ENCODE results near the gene SUGCT. TPM values are rescaled to one million over a fixed set of nuclear protein-coding genes. Genes with fewer than 3 reads are reported as not detected.

The SUGCT gene
- total and polyA plus RNA-seq, 8 donors: 0.73 to 1.9 (median 1.2) TPM

GRCh38 chr7:40765639-40766038 lies 630.8 kb downstream of the SUGCT start:
- WGBS, 2 donors: 78 to 86% methylated on average over 3 of the region's 3 CpGs
- no peaks in the 10 kb centered on the region for H3K4me1 ChIP-seq
- DNase-seq: no peak
- H3K36me3 ChIP-seq: no peaks in the 10 kb centered on the region
- no peaks in the 10 kb centered on the region for H3K9me3 ChIP-seq
- H3K27me3 ChIP-seq: no peaks in the 10 kb centered on the region
- ATAC-seq: no peak
- no peak overlapping the region for H3K4me3 ChIP-seq
- intact Hi-C loops (cut with DNase I): no loop called here
- TF ChIP-seq CTCF (IDR thresholded peaks at IDR 0.05): no peak
- FAIRE-seq: no peak
- H3K27ac ChIP-seq: no peak overlapping the region

- no peaks in the 10 kb centered on the region for H3K4me1 ChIP-seq
- ATAC-seq: no peak
- H3K27me3 ChIP-seq: no peaks in the 10 kb centered on the region
- H3K36me3 ChIP-seq: no peaks in the 10 kb centered on the region
- FAIRE-seq: no peak
- no peak overlapping the region for H3K27ac ChIP-seq
- H3K4me3 ChIP-seq: no peak overlapping the region
- H3K9me3 ChIP-seq: no peaks in the 10 kb centered on the region
- intact Hi-C loops (cut with DNase I): no loop called here
- DNase-seq: no peak
- no peak for TF ChIP-seq CTCF (IDR thresholded peaks at IDR 0.05)
- WGBS, 2 donors: 84 to 94% methylated on average over 3 of the region's 3 CpGs
These were observed 637.3 kb downstream of the SUGCT start for GRCh38 chr7:40772096-40772495.

GRCh38 chr7:40773656-40774055 lies 638.9 kb downstream of the SUGCT start:
- H3K27me3 ChIP-seq: no peaks in the 10 kb centered on the region
- no peak overlapping the region for H3K4me3 ChIP-seq
- DNase-seq: no peak
- H3K36me3 ChIP-seq: no peaks in the 10 kb centered on the region
- no peak for TF ChIP-seq CTCF (IDR thresholded peaks at IDR 0.05)
- no peak for ATAC-seq
- H3K4me1 ChIP-seq: no peaks in the 10 kb centered on the region
- FAIRE-seq: no peak
- no peaks in the 10 kb centered on the region for H3K9me3 ChIP-seq
- H3K27ac ChIP-seq: no peak overlapping the region
- intact Hi-C loops (cut with DNase I): no loop called here
- 51 to 62% methylated on average over 3 of the region's 3 CpGs for WGBS, 2 donors

- Histone ChIP-seq H3K27ac (no peak overlapping the region), H3K4me1 (no peaks in the 10 kb centered on the region), H3K27me3 (no peaks in the 10 kb centered on the region), H3K36me3 (no peaks in the 10 kb centered on the region), H3K9me3 (no peaks in the 10 kb centered on the region), H3K4me3 (no peak overlapping the region)
- intact Hi-C loops (cut with DNase I): no loop called here
- DNase-seq (no peak), FAIRE-seq (no peak), ATAC-seq (no peak)
- WGBS, 2 donors: 85 to 93% methylated on average over 4 of the region's 4 CpGs
- no peak for TF ChIP-seq CTCF (IDR thresholded peaks at IDR 0.05)
These were observed 641.1 kb downstream of the SUGCT start for GRCh38 chr7:40775877-40776276.

- H3K4me1 ChIP-seq: no peaks in the 10 kb centered on the region
- WGBS, 2 donors: 71 to 82% methylated on average over 5 of the region's 5 CpGs
- no peak for TF ChIP-seq CTCF (IDR thresholded peaks at IDR 0.05)
These were observed 643.0 kb downstream of the SUGCT start for GRCh38 chr7:40777730-40778312.

More at GRCh38 chr7:40777730-40778312, 643.0 kb downstream of the SUGCT start:
- intact Hi-C loops (cut with DNase I): no loop called here
- FAIRE-seq (no peak), DNase-seq (no peak), ATAC-seq (no peak)
- Histone ChIP-seq H3K4me3 (no peak overlapping the region), H3K36me3 (no peaks in the 10 kb centered on the region), H3K27ac (no peak overlapping the region), H3K9me3 (no peaks in the 10 kb centered on the region), H3K27me3 (no peaks in the 10 kb centered on the region)
